Hepatic stellate cell (primary cell): ENCODE data around the gene TRIM73.
"Not testable (repeated sequence)": the region's sequence is repeated elsewhere in the genome, so short reads cannot be mapped to it uniquely, and the experiment has no call there.

Source experiments
- DNase-seq: peaks from one replicate; pipeline ENCODE4 v3.0.0; 2011; ENCODE audit warnings: low spot score

TRIM73 gene

DNA sequence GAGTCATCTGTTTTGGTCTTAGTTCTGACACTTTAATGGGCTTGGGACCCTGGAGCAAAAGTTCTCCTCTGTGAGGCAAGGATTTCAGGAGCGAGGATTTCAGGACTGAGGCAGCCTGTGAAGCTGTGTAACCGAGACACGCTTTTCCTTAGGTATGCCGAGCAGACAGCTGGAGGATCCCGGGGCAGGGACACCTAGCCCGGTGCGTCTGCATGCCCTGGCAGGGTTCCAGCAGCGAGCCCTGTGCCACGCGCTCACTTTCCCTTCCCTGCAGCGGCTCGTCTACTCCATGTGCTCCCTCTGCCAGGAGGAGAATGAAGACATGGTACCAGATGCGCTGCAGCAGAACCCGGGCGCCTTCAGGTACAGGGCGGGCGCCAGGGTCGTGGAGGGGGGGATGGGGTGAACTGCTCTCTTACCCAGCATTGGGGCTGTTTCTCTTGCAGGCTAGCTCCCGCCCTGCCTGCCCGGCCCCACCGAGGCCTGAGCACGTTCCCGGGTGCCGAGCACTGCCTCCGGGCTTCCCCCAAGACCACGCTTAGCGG is 20.5 kb downstream of the TRIM73 start:
- not testable (repeated sequence) for DNase-seq

- not testable (repeated sequence) for DNase-seq
Observed at GRCh38 chr7:75416787-75417186, 21.4 kb downstream of the TRIM73 start.

DNA sequence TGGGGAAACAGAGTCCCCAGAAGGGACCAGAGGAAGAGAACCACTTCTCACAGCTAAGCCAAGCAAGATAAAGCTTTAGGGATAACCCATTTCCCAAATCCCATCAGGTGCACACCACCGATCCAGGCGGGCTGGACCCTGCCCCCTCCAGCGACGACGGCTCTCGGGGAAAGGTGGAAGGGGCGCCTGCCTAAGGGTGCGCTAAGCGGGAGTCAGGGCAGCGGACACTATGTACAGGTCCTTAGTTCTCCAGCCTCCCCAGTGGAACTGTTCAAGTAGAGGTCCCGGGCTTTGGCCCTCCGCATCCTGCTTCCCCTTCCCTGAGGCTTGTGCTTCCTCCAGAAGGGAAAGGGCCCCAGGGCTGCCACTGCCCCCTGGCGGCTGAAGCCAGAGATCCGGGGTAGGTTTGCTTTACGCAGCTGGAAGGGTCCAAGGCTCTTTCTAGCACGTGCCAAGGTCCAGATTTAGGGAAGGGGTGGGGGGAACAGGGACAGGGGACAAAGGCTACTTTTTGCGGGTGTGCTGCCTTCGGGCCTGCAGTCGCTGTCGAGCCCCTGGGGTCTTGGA is 22.9 kb downstream of the TRIM73 start:
- DNase-seq: not testable (repeated sequence)

DNA sequence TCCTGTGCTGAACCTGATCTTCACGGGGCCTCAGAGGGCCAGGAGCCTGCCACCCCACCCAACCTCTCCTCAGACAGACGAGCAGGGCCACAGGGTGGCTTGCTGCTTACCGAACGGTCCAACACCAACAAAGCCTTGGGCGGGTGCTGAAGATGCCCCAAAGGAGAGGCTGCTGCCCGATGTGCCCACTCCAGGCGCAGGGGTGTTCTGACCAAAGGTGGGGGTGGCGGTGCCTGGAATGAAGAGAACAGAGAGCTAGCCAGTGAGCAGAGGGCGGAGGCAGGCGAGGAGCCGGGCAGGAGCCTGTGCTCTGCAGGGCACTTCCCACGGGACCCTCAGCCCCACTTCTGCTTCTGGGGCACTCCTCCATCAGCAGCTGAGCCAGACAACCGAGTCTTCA is 23.8 kb downstream of the TRIM73 start:
- not testable (repeated sequence) for DNase-seq

DNA sequence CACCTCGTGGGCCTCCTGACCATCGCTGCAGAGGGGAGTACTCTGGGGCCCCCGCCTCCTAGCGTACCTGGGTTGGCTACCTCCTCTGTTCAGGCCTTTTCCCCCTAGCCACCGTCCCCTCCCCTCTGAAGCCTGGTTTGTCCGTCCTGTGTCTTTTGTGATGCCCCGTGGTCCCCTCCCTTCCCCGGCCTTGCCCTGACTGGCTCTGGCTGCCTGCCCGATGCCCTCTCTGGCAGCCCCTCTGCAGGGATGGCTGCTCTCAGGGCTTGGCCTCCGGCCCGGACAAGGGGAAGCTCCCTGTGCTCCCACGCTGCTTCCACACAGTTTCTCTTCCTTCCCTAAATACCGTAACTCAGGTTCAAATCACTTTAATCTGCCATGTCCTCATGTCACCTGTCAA is 24.3 kb downstream of the TRIM73 start:
- DNase-seq: not testable (repeated sequence)

GRCh38 chr7:75420152-75420551 is 24.7 kb downstream of the TRIM73 start:
- not testable (repeated sequence) for DNase-seq

DNA sequence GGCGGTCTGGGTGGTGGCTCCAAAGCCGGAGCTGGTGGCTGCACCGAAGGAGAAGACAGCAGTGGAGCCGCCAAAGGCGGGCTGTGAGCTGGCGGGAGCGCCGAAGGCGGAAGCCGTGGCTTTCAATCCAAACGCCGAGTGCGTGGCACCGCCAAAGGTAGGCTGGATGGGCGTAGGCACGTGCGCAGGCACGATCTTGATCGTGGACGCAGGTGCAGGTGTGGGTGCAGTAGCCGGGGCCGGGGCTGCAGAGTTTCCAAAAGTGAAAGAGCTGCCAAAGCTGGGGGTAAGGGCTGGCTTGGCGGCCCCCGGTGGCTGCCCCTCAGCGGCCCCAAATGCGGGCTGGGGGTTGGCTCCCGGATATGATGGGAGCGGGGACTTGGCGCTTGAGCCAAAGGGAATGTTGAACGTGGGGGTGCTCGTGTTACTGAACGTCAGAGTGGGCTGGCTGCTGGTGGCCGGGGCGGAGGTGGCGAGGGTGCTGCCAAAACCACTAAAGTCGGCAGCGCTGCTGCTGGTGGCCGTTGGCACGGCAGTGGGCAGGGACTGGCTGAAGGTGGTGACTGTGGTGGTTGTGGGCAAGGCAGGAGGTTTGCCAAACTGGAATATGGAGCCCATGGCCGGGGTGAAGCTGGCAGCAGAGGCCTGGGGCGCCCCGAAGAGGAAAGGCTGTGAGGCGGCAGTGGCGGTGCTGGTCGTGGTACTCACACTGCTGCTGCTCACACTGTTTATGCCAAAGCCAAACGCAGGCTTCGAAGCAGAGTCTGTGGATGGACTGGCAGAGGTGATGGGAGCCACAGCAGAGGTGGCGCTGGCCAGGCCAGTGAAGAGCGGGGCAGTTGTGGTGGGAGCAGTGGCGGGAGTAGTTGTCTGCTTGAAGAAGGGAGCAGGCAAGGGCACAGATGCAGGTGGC is 26.6 kb downstream of the TRIM73 start:
- DNase-seq: not testable (repeated sequence)

DNA sequence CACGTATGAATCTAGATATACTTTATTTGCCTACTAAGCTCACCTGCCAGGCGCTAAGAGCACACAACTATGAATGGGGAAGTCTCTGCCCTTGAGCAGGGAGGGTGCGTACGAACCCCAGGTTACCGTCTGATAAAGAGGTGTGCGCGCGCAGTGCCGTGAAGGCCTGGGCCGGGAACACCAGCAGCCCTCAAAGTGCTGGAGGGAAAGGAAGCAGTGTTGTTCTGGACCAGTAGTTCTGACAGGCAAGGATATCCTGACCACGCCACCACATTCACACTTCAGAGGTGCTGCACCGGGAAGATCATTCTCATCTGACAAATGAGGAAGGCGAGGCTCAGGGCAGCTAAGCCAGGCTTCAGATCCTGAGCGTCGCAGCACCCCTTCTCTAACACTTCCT is 28.1 kb downstream of the TRIM73 start:
- not testable (repeated sequence) for DNase-seq

GRCh38 chr7:75439000-75439399 is 43.6 kb downstream of the TRIM73 start:
- DNase-seq: not testable (repeated sequence)

- DNase-seq: not testable (repeated sequence)
Observed at GRCh38 chr7:75442101-75442464, 46.7 kb downstream of the TRIM73 start.

- not testable (repeated sequence) for DNase-seq
Observed at GRCh38 chr7:75442465-75443111, 47.2 kb downstream of the TRIM73 start.

- not testable (repeated sequence) for DNase-seq
Observed at GRCh38 chr7:75449946-75450345, 54.5 kb downstream of the TRIM73 start.

DNA sequence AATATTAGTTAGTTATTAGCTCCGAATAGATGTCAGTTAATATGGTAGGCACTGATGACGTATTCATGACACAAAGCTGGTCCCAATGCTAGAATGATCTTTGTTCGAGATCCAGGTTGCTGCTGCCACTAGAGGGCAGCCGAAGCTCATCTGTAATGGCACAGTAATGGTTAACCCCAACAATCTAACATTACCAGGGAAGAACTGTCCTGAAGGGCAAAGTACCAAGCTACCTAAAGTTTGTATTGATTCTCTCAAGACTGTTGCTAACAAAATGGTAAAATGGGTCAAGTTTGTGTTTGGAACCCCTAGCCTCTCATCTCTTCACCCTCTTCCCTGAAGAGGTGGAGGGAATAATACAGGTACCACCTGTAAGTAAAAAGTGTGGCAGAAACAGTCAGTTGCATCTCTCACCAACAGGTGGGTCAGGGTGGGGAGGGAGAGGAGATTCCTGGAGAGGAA is 57.1 kb downstream of the TRIM73 start:
- DNase-seq: not testable (repeated sequence)
